Measurements from ENCODE around the gene TMEM258. TPM values are rescaled to one million over a fixed set of nuclear protein-coding genes. Genes with fewer than 3 reads are reported as not detected.
A peak's percentile ranks its signal among the peaks of the same experiment; 100 is the strongest.

TMEM258 gene
- total and polyA plus RNA-seq, 3 donors from 2014 or later = 46.7 to 162 (median 55.6) TPM

DNA sequence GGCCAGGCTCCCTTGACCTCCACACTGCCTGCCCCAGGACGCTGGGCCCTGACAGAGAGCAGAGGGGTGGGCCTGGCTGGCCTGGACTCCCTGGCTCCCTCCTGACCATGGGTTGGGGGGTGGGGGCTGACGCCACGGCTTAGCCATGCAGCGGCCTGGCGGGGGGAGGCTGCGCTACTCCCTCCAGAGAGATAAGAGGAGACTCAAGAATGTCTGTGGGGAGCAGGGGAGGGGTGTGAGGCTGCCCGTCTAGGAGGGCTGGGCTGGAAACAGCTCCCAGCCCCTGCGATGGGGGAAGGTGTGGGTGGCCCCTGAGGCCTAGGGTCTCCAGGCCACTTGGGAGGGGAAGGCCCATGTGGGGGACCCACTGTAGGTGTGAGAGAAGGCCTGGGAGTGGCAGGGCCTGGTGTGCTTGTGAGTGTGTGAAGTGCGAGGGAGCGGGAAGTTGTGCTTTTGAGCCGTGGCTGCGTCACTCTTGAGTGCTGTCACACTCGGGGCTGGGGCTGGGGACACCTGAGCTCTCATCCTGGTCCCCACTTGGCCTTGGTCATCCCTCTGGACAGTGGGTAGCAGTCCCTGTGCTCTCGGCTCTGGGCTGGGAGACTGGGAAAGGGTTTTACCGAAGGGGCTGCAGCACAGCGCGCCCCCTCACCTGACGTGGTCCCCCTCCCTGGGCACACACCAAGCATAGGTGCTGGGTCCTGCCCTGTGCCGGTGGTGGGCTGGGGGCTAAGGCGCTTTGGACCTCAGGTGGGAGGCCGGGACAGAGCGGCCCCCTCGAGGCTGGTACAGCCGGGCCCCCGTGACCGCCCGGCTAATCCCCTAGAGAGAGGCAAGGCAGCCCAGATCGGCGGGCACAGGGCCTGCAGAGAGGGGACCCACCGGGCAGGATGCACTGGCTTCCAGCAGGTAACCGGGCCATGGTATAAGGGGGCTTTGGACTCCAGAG, 37.6 kb downstream of the TMEM258 start:
- no peak for DNase-seq
- Histone ChIP-seq H3K4me3 (no peak overlapping the region), H3K27ac (no peak overlapping the region)

DNA sequence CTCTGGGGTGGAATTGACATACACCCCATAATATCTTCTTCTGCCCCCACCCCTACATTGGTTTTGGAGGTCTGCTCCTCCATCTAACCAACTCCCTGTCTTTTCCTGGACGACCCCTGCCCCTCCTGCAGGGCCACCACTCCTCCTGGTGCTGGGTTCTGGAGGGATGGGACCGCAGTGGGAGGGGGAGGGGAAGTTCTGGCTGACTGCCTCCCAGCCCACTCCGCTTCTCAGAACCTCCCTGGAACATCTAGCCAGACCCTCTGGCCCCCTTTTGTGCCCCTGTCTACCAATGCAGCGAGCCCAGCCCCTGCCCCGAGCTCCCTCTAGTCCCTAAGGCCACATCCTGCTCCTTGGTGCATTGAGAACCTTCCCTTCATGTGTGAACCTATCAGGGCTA, 38.7 kb downstream of the TMEM258 start:
- H3K9me3 ChIP-seq = no peaks in the 10 kb centered on the region
- no peak for DNase-seq
- no peaks in the 10 kb centered on the region for H3K36me3 ChIP-seq (ENCODE audit: low read depth, missing control alignments)
- TF ChIP-seq, protein P1, sequence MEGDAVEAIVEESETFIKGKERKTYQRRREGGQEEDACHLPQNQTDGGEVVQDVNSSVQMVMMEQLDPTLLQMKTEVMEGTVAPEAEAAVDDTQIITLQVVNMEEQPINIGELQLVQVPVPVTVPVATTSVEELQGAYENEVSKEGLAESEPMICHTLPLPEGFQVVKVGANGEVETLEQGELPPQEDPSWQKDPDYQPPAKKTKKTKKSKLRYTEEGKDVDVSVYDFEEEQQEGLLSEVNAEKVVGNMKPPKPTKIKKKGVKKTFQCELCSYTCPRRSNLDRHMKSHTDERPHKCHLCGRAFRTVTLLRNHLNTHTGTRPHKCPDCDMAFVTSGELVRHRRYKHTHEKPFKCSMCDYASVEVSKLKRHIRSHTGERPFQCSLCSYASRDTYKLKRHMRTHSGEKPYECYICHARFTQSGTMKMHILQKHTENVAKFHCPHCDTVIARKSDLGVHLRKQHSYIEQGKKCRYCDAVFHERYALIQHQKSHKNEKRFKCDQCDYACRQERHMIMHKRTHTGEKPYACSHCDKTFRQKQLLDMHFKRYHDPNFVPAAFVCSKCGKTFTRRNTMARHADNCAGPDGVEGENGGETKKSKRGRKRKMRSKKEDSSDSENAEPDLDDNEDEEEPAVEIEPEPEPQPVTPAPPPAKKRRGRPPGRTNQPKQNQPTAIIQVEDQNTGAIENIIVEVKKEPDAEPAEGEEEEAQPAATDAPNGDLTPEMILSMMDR (IDR thresholded peaks at IDR 0.05) = no peak
- no peak for TF ChIP-seq POLR2A (IDR thresholded peaks at IDR 0.05)
- WGBS, 2 donors = 74 to 79% methylated on average over 5 of the region's 5 CpGs
- H3K27me3 ChIP-seq = no peaks in the 10 kb centered on the region
- H3K4me3 ChIP-seq = no peak overlapping the region
- intact Hi-C loops (cut with DNase I; ENCODE audit: low total_unique reads) = no loop called here
- no peak overlapping the region for H3K27ac ChIP-seq
- H3K4me1 ChIP-seq = no peaks in the 10 kb centered on the region

More for the DNA sequence above, 37.6 kb downstream of the TMEM258 start:
- Histone ChIP-seq H3K4me1 (no peaks in the 10 kb centered on the region), H3K27me3 (no peaks in the 10 kb centered on the region), H3K9me3 (no peaks in the 10 kb centered on the region), H3K36me3 (ENCODE audit: low read depth, missing control alignments) (no peaks in the 10 kb centered on the region)
- intact Hi-C loops (cut with DNase I; ENCODE audit: low total_unique reads) = no loop called here
- TF ChIP-seq, protein P1 (IDR thresholded peaks at IDR 0.05) = no peak
- TF ChIP-seq POLR2A (IDR thresholded peaks at IDR 0.05) = no peak
- WGBS, 2 donors = 71 to 73% methylated on average over 3 to 31 of the region's 31 CpGs

- no peaks in the 10 kb centered on the region for H3K36me3 ChIP-seq (ENCODE audit: low read depth, missing control alignments)
- TF ChIP-seq, protein P1 (IDR thresholded peaks at IDR 0.05) = no peak
- TF ChIP-seq POLR2A (IDR thresholded peaks at IDR 0.05) = no peak
- H3K27me3 ChIP-seq = no peaks in the 10 kb centered on the region
- peaks cover 4% of the 10 kb centered on the region for H3K4me1 ChIP-seq
- intact Hi-C loops (cut with DNase I; ENCODE audit: low total_unique reads) = no loop called here
- 24 to 28% methylated on average over 14 to 17 of the region's 17 CpGs for whole genome bisulfite sequencing, 2 donors
- no peak for DNase-seq
- peak overlapping the region in 1 of 2 donors; percentile 53 for H3K27ac ChIP-seq
- H3K9me3 ChIP-seq = no peaks in the 10 kb centered on the region
- H3K4me3 ChIP-seq = peak overlapping the region; percentile 48
Measured at GRCh38 chr11:61752925-61753521, 39.4 kb downstream of the TMEM258 start.

DNA sequence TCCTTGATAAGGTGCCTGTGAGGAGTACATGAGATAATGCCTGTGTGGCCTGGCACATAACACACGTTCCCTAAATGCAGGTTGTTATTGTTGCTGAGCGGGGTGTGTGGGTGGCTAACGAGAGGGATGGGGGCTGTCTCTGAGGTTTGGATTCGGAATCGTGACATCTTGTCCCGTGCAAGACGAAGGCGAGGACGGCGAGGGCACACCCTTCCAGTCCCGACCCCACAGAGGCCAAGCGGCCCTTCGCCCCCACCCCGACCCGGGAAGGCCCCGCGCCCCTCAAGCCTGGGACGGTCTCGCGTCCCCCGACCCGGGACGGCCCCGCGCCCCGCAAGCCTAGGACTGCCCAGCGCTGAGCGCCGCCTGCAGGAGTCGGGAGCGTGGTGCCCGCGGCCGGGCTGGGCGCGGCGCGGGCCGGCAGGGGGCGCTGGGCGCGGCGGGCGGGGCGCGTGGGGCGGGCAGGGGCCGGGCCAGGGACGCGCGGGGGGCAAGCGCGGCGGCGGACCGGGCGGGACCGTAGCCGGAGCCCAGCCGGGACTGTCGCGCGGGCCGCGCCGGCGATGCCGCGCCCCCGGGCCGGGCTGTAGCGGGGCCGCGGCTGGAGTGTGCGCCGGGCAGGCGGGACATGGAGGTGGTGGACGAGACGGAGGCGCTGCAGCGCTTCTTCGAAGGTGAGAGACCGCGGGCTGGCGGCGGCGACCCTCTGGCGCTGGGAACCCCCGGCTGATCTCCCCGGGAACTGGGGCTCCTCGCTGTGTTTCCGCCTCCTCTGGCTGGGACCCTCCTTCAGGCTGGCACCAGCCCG, 40.1 kb downstream of the TMEM258 start, which contains the start of gene MYRF:
TSS of gene MYRF (plus strand) at position 520 of the 808 bp plus-strand sequence. CDS start at position 629, 109 bp downstream.
- peak within 1 kb of the TSS in 1 of 2 donors; percentile 53 for H3K27ac ChIP-seq
- H3K9me3 ChIP-seq = no peaks in the 10 kb centered on the region
- DNase-seq = peak; percentile 61
- H3K36me3 ChIP-seq (ENCODE audit: low read depth, missing control alignments) = no peaks in the 10 kb centered on the region
- H3K27me3 ChIP-seq = no peaks in the 10 kb centered on the region
- peak within 1 kb of the TSS; percentile 48 for H3K4me3 ChIP-seq
- WGBS, 2 donors = 1 to 10% methylated on average over 2 to 67 of the region's 93 CpGs
- TF ChIP-seq POLR2A (IDR thresholded peaks at IDR 0.05) = no peak
- TF ChIP-seq, protein P1 (IDR thresholded peaks at IDR 0.05) = peak; percentile 31 to 66 (median 34)
- intact Hi-C loops (cut with DNase I; ENCODE audit: low total_unique reads) = no loop called here
- H3K4me1 ChIP-seq = peaks cover 8% of the 10 kb centered on the region
